NCI-H2196 (cell line): ENCODE data around the gene FAT1.

Source experiments
- DNase-seq: peaks from one replicate; lab custom pipeline; 2025; ENCODE audit not compliant: unreplicated experiment; lab: John Stamatoyannopoulos, UW

Gene FAT1

DNA sequence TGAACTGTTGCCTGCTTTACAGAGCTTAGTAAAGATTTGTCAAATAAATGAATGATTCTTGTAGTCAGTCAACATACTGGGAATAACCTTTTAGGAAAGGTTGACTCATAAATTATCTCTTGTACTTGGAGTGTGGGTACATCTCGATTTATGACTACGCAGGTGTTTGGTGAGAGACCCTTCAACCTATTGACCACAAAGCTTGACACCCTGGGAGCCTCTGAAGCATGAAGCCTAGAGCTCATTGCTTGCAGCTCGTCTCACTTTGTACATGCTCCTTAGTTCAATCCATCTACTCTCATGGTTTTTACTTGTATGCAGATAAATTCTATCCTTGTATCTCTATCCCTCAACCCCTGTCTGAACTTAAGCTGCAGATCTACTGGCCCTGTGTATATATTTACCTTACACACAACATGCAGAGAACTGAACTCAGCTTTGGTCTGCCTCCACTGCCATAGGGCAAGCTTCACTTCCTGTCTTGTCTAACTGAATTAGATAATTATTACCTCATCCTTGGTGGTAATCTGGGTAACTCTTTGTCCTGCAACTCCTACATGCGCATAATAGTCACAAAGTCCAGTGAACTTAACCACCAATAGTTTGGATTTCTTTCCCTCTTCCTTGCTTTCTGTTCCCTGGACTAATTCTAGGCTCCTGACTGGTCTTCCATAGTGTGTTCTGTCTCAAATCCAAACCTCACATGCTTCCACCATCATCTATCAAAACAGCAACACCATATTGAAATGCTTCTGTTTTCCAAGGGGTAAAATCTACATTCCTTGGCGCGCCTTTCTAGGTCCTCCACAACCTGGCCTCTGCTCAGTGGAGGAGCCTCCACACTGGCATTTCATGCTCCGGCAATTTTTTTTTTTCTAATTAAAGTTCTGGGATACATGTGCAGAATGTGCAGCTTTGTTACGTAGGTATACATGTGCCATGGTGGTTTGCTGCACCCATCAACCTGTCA, 32.2 kb upstream of the FAT1 start:
- DNase-seq = no peak

DNA sequence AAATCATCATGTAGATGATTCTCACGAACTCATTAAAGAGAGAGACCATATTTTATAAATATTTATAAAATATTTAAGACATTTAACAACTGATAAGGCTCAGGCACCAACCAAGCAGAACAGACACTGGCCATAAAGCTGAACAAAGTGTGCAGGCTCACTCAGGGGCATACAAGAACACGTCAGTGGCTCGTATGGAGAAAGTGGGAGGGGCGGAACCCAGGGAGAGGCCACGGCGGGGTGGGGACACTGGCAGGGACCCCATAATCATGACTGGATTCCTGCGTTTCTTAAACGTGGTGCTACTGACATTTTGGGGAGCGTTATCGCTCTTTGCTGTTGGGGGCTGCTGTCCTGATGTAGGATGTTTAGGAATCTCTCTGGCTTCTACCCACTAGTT, 31.3 kb upstream of the FAT1 start:
- DNase-seq = no peak

DNA sequence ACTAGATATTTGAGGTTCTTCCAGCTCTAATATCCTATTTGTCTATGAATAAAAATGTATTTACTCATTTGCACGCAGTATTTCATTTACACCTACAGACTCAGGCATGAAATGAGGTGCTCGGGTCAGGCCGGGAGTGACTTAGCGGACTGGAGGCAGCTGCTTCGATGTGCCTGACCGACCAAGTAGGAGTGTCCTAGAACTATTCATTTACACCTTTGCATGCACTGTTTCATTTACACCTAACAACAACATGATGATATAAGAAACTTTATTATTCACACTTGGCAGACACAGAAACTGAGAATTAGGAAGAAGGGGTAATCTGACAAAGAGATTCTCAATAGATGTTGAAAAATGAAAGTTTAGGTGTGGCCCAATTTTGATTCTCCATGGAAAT, 28.7 kb upstream of the FAT1 start:
- DNase-seq = no peak

DNA sequence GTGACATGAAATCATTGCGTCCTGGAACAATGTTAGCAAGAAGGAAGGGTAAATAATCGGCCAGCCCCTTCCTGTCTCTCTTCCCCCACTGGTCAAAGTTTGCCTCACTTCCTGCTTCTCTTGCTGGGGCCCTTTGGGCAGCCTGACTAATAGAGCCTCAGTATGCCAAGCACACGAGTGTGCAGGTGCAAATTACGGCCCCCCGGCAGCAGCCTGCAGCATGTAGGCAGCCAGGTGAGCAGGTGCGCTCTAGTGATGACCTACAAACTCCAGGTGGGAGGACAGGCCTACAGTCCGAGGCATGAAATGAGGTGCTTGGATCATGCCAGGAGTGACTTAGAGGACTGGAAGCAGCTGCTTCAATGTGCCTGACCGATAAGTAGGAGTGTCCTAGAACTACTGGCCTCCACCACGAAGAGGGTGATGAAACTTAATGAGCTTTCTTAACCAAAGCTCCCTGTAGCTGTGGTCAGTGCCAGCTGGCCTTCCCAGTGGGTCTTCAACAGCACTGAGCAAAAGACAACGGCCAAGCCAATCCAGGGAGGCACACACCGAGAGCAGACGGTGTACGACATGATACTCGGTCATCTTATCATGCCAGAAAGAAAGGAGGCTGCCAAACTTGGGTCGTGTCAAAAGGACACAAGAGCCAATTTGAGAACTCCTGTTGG, 26.1 kb upstream of the FAT1 start:
- no peak for DNase-seq

DNA sequence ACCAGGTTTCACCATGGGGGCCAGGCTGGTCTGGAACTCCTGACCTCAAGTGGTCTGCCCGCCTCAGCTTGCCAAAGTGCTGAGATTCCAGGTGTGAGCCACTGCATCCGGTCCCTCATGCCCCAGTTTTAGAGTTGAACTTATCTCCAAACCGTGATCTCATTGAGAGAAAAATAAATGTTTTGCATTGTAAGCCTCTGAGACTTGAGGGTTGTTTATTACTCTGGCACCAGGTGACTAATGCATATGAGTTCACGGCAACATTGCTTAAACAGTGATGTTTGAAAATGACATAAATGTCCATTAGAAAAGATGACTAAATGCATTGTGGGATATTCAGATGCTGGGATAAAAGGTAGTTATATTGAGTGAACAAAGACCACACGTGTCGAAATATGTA, 22.9 kb upstream of the FAT1 start:
- DNase-seq = no peak

DNA sequence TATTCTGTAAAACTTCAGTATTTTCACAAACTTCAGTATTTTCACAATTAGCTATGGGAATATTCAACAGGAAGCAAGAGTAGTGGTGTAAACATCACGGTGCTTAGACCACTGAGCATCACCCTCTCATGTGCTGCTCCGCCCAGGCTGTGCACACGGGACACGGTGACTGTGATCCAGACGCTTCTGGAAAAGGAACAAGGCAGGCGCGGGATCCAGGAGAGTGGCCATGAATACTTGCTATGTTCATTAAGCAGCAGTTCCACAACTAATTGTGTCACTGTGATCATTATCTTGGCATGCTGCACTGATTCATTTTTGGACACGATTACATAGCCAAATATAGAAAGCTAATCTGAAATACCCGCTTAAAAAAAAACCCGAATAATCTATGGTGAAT, 19.6 kb upstream of the FAT1 start:
- no peak for DNase-seq

DNA sequence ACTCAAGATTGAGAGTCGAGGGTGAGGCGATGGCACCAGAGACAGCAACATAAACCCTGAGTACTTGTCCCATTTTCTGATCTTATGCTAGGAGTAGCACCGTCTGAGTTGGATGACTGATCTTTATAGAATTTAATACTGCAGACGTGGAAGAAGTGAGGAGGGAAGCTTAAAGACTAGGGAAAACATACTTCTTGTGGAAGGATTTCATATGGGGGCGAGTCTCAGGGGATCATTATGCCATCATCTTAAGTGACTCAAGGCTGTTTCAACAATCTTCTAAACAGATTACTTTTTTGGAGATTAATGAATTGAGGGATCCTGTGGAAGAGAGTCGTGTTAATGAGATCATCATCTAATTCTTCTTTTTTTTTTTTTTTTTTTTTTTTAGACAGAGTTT, 17.2 kb upstream of the FAT1 start:
- DNase-seq = no peak

DNA sequence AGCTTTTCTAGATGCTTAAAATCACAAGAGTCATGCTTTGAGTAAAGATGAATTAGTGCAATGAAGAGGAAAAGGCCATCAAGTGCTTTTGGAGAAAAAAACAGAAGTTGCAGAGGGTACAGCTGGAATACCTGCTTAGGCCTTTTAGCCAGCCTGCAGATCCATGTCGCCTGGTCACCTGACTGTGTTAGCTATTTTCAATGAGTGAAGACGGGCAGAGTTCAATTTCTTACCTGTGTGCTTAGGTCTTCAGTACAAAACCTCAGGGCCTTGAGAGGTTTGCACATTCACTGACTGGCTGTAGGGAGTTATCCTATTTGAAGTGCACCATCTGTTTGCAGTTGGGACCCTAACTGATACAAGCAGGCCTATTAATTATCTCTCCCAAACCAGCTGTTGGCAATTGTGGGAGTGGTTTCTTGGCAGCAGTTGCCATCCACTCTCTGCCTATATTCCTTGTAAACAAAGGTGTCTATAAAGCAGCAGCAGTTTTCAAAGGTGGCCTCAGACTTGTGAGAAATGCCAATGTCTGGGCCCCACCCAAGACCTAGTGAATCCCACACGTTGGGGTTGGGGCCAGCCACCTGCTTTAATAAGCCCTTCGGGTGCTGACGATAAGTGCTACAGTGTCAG, 16.3 kb upstream of the FAT1 start:
- no peak for DNase-seq

DNA sequence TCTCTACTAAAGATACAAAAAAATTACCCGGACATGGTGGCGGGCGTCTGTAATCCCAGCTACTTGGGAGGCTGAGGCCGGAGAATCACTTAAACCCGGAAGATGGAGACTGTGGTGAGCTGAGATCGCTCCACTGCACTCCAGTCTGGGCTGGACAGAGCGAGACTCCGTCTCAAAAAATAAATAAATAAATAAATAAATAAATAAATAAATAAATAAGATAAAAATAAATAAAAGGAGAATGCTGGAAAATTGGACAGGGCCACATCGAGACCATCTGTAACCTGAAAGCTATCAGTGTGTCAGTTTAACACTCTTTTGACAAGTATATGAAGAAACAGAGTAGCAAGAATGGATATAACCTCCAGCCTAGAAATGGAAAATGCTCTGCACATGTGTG, 15.7 kb upstream of the FAT1 start:
- no peak for DNase-seq

DNA sequence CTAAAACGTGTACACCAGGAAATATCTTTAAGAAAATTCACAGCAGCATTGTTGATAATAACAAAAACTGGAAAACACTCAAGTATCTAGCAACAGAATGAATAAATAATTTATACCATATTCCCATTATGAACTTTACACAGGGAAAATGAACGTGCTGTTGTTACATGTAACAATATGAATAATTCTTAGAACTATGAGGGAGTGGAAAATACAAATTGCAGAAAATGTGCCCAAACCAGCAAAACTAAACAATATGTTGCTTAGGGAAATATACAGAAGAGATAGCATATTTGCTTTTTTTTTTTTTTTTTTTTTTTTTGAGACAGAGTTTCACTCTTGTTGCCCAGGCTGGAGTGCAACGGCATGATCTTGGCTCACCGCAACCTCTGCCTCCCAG, 14.8 kb upstream of the FAT1 start:
- no peak for DNase-seq

DNA sequence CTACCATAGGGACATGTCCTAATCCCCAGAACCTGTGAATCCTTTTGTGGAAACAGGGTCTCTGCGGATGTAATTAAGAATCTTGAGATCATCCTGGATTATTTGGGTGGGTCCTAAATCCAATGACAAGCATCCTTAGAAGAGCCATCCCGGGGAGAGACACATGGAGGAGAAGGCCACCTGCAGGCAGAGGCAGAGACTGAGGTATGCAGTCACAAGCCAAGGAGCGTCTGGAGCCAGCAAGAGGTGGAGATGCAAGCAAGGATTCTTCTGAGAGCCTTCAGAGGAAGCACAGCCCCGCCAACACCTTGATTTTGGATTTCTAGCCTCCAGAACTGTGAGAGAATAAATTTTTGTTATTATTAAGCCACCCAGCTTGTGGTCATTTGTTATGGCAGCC, 13.8 kb upstream of the FAT1 start:
- no peak for DNase-seq

DNA sequence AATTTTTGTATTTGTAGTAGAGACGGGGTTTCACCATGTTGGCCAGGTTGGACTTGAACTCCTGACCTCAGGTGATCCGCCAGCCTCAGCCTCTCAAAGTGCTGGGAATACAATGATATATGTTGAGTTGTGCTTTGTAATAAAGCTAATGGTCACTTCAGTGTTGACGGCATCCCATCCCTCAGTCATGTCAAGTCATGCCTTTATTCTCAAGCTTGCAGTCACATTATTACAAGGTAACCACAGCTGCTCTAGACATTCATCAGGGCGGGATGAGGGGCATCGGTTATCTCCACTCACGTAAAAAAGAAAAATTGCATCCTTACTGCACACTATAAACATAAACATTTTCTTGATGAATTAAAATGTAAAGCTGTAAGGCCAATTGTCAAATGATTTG, 12.8 kb upstream of the FAT1 start:
- DNase-seq = no peak

DNA sequence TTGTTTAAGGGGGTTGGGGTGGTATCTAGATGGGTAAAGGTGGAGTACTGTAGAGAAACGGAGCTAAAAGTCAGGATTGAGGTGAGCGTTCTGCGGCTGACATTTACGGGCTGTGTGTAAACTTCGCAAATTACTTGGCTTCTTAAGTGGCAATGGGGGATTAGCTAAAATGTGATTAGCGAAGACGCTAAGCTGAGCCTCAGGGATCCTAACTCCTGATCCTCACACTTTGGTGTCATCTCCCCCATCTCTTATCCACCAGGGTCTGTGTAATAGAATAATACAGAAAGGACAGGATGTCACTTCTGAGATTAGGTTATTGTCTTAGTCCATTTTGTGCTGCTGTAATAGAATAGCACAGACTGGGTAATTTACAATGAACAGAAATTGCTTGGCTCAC, 10.6 kb upstream of the FAT1 start:
- DNase-seq = no peak

DNA sequence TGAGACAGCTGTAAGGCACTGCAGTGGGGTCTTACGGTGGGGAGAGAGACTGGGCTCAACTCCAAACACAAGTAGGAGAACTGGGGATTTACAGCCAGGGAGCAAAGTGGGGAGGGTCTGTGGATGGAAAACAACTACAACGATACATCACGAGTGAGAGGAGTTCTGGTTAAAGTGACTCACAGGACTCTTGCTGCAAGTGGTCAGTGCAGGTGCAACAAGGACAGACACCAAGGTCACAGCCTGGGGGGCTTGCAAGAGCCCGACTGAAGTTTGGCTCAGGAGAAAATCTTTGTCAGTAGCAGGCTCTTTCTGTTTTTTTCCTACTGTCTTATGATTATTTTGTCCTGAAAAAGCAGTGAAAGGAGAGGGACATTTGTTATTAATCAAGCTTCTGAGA, 10.1 kb upstream of the FAT1 start:
- no peak for DNase-seq

DNA sequence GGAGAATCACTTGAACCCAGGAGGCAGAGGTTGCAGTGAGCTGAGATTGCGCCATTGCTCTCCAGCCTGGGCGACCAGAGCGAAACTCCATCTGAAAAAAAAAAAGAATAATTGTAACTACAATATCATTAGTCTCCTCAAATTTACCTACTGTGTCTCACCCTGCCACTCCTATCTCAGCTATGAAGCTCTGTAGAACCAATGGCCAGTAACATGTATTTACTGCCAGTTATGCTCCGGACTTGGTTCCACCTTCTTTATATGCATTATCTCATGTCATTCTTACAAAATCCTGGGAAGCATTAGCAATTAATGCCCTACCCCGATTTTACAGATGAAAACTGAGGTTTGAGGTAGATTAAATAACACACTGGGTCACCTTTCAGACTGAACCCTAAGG, 7.0 kb upstream of the FAT1 start:
- DNase-seq = no peak

DNA sequence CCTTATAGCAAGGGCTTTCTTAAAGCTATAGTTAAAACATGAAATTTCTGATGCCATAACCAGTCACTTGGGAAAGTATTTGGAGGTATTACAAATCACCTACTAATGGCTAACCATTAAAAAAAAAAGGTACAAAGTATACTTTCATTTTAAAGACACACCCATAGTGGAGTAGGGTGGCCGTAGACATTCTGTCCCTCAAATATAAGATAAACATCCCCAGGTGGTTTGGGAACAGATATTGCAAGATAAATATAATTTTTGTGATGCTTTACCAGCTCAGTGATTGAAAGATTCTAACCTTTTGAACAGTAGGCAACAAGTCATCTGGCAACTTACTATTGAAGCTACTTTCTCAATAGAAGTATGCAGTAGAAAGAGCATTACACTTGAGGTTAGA, 6.2 kb upstream of the FAT1 start:
- DNase-seq = no peak

DNA sequence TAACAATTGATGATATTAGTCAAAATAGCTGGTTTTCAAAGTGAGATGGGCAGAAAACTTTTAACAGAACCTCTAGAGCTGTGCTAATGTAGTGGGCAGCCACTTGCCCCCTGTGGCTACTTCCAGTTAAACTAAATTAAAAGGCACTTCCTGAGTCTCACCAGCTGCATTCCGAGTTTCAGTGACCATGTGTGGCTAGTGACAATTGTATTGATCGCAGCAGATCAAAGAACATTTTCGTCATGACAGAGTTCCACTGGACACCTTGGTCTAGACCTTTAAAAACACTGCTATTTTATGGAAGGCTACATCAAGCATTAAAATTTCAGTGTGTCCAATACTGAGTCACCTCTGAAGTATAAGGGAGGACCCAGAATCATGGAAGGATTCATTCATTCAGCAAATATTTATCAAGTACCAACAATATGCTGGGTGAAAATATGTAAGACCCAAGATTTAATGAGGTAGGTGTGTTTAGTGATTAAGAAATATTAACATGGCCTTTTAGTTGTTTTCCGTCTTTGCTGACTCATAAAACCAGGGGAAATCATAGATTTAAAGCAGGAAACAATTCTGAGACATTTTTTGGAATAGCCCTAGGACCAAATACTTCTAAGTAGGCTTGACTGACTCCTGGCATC, 5.1 kb upstream of the FAT1 start:
- no peak for DNase-seq

DNA sequence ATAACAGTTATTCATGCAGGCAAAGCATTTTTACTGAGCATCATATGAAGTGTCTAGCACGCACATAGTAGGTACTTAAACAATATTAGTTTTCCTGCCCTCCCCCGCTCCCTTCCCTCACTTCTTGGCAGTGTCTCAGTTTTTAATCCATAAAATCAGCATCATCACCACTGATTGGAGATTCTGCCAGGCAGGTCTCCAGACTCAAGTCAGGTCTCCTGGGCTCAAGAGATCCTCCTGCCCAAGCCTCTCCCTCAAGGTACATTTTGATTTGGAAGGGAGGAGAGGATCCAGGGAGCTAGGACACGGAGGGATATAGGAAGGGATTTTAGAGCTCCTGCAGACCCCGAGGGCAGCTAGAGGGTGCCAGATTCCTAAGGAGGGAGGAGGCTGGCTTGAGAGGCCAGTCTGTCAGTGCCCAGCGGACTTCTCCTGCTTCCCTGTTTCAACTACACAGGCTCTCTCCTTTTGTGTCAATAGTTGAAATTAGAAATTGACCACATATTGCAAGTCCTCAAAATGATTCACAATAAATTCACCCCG, 4.4 kb upstream of the FAT1 start:
- DNase-seq = no peak

DNA sequence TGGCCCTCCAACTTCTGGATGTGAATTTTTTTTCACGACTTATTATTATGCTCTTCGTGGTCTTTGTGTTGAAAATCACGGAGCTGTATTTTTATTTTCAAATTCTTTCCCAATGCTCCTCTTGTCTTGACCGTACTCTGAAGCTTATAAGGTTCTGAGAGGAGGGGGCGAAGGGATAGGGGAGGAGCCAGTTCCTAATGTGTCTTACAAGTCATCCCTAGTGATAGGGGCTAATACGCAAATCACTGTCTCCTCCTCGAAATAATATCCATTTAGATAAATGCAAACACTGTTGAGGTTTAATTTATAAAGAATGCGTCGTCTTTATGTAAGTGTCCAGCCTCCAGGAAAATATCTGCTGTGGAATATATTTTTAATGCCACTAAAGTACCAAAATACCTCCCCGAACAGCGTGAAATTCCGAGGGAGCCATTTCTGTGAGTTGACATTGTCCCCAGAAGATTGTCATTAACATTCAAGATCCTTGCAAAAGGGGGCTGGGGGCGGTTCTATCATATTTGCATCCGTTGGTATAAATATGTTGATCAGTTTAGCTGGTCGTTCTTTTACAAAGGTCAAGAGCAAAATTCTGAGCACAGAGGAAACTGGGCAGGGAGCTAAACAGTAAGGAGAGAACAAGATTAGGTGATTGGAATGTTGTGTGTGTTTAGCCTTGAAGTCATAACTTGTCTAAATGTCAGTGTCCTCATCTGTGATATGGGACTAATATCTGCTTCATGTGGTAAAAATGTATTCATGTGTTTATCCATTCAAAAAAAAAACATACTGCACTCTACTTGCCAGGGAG, 3.7 kb upstream of the FAT1 start:
- DNase-seq = no peak

DNA sequence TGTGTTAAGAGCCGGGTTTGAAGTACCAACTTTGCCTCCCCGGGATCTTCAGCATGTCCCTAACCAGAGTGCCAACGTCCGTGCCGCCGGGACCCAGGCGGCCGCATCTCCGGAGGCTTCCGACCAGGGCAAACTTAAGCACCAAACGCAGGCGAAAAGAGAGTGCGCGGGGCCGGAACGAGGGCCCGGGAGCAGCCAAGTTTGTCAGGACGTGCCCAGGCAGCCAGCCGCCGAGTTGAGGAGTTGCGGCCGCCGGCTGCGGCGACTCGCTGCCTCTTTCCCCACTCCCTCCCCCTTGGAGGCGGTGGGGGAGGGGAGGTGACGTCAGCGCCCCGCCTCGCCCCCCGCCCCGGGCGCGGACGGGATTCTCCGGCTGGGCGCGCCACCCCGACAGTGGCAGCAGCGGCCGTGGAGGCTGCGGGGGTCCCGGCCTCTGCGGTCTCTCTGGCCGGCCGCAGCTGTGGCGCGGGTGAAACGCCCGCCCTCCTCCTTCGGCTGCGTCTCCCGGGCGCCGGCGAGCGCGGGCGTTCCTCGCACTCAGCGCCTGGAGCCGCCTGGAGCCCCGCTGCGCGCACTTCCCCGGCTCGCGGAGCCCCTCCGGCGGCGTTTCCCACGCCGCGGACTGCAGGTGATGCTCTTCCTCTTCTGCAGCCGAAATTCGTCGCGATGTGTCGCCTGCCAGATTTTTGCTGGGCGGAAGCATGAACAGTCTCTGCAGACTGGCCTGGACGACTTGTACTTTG, 2.9 kb upstream of the FAT1 start:
- peak; percentile 49 for DNase-seq
